Liver (tissue), 9 donors: ENCODE measurements around the gene LCA5. TPM values are rescaled to one million over a fixed set of nuclear protein-coding genes. Genes with fewer than 3 reads are reported as not detected.
"Not testable (repeated sequence)": the region's sequence is repeated elsewhere in the genome, so short reads cannot be mapped to it uniquely, and the experiment has no call there.

Experiments used
- DNase-seq: peaks from one replicate; pipeline ENCODE4 v3.0.0-alpha.2; 2017; ENCODE audit warnings: low spot score
- H3K27ac ChIP-seq, 2 donors: one replicate each; pipeline ENCODE4 v1.7.0; 2013; ENCODE audit warnings: inconsistent platforms in 2 of 2, low read length in 2 of 2, control low read depth in 1 of 2, low read depth in 1 of 2, mild to moderate bottlenecking in 1 of 2
- H3K27me3 ChIP-seq, 4 donors: one replicate each; pipeline versions ENCODE4 v1.6.1 to v1.7.0; 2013; ENCODE audit warnings: low read length in 3 of 4, inconsistent platforms in 1 of 4, mild to moderate bottlenecking in 1 of 4, moderate library complexity in 1 of 4; ENCODE audit not compliant: control insufficient read depth in 4 of 4, insufficient read depth in 4 of 4
- H3K36me3 ChIP-seq, 4 donors: one replicate each; pipeline versions ENCODE4 v1.6.1 to v1.7.0; 2013; ENCODE audit warnings: low read length in 3 of 4, mild to moderate bottlenecking in 3 of 4, low read depth in 1 of 4, moderate library complexity in 1 of 4; ENCODE audit not compliant: control insufficient read depth in 4 of 4, insufficient read depth in 3 of 4
- H3K4me1 ChIP-seq, 4 donors: one replicate each; pipeline versions ENCODE4 v1.6.1 to v1.7.0; 2013; ENCODE audit warnings: low read length in 3 of 4, mild to moderate bottlenecking in 3 of 4, moderate library complexity in 1 of 4; ENCODE audit not compliant: control insufficient read depth in 4 of 4, insufficient read depth in 4 of 4
- H3K4me3 ChIP-seq, 3 donors: one replicate each; pipeline versions ENCODE4 v1.6.1 to v1.7.0; 2013; ENCODE audit warnings: low read length in 3 of 3, control low read depth in 1 of 3, low read depth in 1 of 3, mild to moderate bottlenecking in 1 of 3
- H3K9ac ChIP-seq, 2 donors: one replicate each; pipeline ENCODE4 v1.7.0; 2013; ENCODE audit warnings: low read length in 2 of 2, mild to moderate bottlenecking in 2 of 2, moderate library complexity in 2 of 2, control low read depth in 1 of 2, low read depth in 1 of 2
- H3K9me3 ChIP-seq, 4 donors: one replicate each; pipeline versions ENCODE4 v1.6.1 to v1.7.0; 2013; ENCODE audit warnings: low read length in 3 of 4; ENCODE audit not compliant: control insufficient read depth in 4 of 4
- FOXA1 ChIP-seq: IDR thresholded peaks from 2 replicates; pipeline ENCODE4 v1.6.1; 2016; ENCODE audit warnings: antibody characterized with exemption
- FOXA2 ChIP-seq: IDR thresholded peaks from 2 replicates; pipeline ENCODE4 v1.6.1; 2016; ENCODE audit warnings: antibody characterized with exemption
- HNF4A ChIP-seq, 2 donors: conservative IDR thresholded peaks; 2 replicates each; pipeline ENCODE4 v1.6.1; 2016; ENCODE audit warnings: antibody characterized with exemption in 2 of 2, mild to moderate bottlenecking in 2 of 2
- HNF4G ChIP-seq: IDR thresholded peaks from 2 replicates; pipeline ENCODE4 v1.6.1; 2016; ENCODE audit warnings: antibody characterized with exemption
- NR2F2 ChIP-seq: IDR thresholded peaks from 2 replicates; pipeline ENCODE4 v1.6.1; 2016; ENCODE audit warnings: antibody characterized with exemption
- RAD21 ChIP-seq, 2 donors: IDR thresholded peaks; 2 replicates each; pipeline ENCODE4 v1.6.1; 2016; ENCODE audit warnings: antibody characterized with exemption in 2 of 2, mild to moderate bottlenecking in 2 of 2
- RXRA ChIP-seq, 2 donors: IDR thresholded peaks; 2 replicates each; pipeline ENCODE4 v1.6.1; 2017 to 2018; ENCODE audit warnings: antibody characterized with exemption in 2 of 2, mild to moderate bottlenecking in 1 of 2
- SP1 ChIP-seq: IDR thresholded peaks from 2 replicates; pipeline ENCODE4 v1.6.1; 2018; ENCODE audit warnings: antibody characterized with exemption, mild to moderate bottlenecking
- TAF1 ChIP-seq: conservative IDR thresholded peaks from 2 replicates; pipeline ENCODE4 v1.6.1; 2016; ENCODE audit warnings: antibody characterized with exemption, mild to moderate bottlenecking
- YY1 ChIP-seq: IDR thresholded peaks from 2 replicates; pipeline ENCODE4 v1.6.1; 2016; ENCODE audit warnings: antibody characterized with exemption, mild to moderate bottlenecking
- WGBS: extraction: QIAGEN DNeasy Blood & Tissue Kit; methylation state at CpG from one replicate; pipeline ENCODE4 v1.1.7; 2013; 5-methylcytosine and 5-hydroxymethylcytosine counted together
- polyA plus RNA-seq, 2 donors: library from polyadenylated mRNA; stranded (reverse) in 1 of 2; unstranded in 1 of 2; fragments of 200-250 nt in 1 of 2; fragments of >200 nt in 1 of 2; fragmentation: Nextera tagmentation in 1 of 2; extraction: Ambion mirVana in 1 of 2; gene quantifications; one replicate each; pipeline versions ENCODE4 v1.2.1 to v1.2.3, GENCODE V29; 2013 to 2015
- total RNA-seq, 2 donors: library from RNA; depleted of rRNA; stranded (reverse); fragments of >200 nt; gene quantifications; one replicate each; pipeline ENCODE4 v1.2.3, GENCODE V29; 2014
- TF ChIP-seq, protein P1 (sequence below): fragments of 150-350 bp; IDR thresholded peaks from 2 replicates; pipeline ENCODE4 v1.5.1; 2017; ENCODE audit warnings: improper control_type of control experiment, low read depth, low read length; ENCODE audit not compliant: missing input control
- TF ChIP-seq, protein P2 (sequence below): IDR thresholded peaks from 2 replicates; pipeline ENCODE4 v1.6.1; 2016; ENCODE audit warnings: antibody characterized with exemption
- TF ChIP-seq, protein P3 (sequence below): IDR thresholded peaks from 2 replicates; pipeline ENCODE4 v1.6.1; 2016; ENCODE audit warnings: antibody characterized with exemption, mild to moderate bottlenecking
- TF ChIP-seq, protein P4 (sequence below): IDR thresholded peaks from 2 replicates; pipeline ENCODE4 v1.6.1; 2016; ENCODE audit warnings: antibody characterized with exemption
- donor health status: healthy.
- donor health status: healthy.
- donor health status: healthy.
- donor health status: healthy.
- donor health status: healthy.

Gene LCA5
- total and polyA plus RNA-seq, 4 donors: 0.39 to 1.8 (median 0.65) TPM

DNA sequence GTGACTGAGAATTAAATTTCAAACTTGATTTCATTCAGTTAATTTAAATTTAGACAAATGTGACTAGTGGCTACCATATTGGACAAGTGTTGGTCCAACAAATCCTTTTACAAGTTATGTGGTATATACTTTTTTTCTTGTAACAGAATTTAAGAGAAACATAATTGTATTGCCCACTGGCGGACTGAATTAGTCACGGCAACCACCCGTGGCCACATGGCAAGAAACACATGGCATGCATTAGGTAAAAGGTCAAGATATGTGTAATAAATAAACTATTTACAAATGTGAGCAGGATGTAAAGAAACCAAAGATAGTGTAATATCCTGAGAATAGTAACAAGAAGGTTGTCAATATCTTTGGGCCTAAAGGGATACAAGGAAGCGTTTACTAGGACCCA, 91.2 kb downstream of the LCA5 start:
- Histone ChIP-seq H3K9ac (no peak overlapping the region), H3K36me3 (no peaks in the 10 kb centered on the region), H3K27ac (no peak overlapping the region), H3K9me3 (no peaks in the 10 kb centered on the region), H3K4me1 (no peaks in the 10 kb centered on the region), H3K4me3 (no peak overlapping the region), H3K27me3 (no peaks in the 10 kb centered on the region)
- DNase-seq: no peak
- TF ChIP-seq, protein P1, sequence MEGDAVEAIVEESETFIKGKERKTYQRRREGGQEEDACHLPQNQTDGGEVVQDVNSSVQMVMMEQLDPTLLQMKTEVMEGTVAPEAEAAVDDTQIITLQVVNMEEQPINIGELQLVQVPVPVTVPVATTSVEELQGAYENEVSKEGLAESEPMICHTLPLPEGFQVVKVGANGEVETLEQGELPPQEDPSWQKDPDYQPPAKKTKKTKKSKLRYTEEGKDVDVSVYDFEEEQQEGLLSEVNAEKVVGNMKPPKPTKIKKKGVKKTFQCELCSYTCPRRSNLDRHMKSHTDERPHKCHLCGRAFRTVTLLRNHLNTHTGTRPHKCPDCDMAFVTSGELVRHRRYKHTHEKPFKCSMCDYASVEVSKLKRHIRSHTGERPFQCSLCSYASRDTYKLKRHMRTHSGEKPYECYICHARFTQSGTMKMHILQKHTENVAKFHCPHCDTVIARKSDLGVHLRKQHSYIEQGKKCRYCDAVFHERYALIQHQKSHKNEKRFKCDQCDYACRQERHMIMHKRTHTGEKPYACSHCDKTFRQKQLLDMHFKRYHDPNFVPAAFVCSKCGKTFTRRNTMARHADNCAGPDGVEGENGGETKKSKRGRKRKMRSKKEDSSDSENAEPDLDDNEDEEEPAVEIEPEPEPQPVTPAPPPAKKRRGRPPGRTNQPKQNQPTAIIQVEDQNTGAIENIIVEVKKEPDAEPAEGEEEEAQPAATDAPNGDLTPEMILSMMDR: no peak
- TF ChIP-seq YY1 (no peak), HNF4G (no peak), SP1 (no peak), FOXA1 (no peak), NR2F2 (no peak), TAF1 (no peak), HNF4A (conservative IDR thresholded peaks at IDR 0.05) (no peak), RXRA (IDR thresholded peaks at IDR 0.05) (no peak), RAD21 (IDR thresholded peaks at IDR 0.05) (no peak), FOXA2 (no peak)
- TF ChIP-seq, protein P2, sequence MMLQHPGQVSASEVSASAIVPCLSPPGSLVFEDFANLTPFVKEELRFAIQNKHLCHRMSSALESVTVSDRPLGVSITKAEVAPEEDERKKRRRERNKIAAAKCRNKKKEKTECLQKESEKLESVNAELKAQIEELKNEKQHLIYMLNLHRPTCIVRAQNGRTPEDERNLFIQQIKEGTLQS: no peak
- TF ChIP-seq, protein P3, sequence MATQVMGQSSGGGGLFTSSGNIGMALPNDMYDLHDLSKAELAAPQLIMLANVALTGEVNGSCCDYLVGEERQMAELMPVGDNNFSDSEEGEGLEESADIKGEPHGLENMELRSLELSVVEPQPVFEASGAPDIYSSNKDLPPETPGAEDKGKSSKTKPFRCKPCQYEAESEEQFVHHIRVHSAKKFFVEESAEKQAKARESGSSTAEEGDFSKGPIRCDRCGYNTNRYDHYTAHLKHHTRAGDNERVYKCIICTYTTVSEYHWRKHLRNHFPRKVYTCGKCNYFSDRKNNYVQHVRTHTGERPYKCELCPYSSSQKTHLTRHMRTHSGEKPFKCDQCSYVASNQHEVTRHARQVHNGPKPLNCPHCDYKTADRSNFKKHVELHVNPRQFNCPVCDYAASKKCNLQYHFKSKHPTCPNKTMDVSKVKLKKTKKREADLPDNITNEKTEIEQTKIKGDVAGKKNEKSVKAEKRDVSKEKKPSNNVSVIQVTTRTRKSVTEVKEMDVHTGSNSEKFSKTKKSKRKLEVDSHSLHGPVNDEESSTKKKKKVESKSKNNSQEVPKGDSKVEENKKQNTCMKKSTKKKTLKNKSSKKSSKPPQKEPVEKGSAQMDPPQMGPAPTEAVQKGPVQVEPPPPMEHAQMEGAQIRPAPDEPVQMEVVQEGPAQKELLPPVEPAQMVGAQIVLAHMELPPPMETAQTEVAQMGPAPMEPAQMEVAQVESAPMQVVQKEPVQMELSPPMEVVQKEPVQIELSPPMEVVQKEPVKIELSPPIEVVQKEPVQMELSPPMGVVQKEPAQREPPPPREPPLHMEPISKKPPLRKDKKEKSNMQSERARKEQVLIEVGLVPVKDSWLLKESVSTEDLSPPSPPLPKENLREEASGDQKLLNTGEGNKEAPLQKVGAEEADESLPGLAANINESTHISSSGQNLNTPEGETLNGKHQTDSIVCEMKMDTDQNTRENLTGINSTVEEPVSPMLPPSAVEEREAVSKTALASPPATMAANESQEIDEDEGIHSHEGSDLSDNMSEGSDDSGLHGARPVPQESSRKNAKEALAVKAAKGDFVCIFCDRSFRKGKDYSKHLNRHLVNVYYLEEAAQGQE: no peak
- TF ChIP-seq, protein P4, sequence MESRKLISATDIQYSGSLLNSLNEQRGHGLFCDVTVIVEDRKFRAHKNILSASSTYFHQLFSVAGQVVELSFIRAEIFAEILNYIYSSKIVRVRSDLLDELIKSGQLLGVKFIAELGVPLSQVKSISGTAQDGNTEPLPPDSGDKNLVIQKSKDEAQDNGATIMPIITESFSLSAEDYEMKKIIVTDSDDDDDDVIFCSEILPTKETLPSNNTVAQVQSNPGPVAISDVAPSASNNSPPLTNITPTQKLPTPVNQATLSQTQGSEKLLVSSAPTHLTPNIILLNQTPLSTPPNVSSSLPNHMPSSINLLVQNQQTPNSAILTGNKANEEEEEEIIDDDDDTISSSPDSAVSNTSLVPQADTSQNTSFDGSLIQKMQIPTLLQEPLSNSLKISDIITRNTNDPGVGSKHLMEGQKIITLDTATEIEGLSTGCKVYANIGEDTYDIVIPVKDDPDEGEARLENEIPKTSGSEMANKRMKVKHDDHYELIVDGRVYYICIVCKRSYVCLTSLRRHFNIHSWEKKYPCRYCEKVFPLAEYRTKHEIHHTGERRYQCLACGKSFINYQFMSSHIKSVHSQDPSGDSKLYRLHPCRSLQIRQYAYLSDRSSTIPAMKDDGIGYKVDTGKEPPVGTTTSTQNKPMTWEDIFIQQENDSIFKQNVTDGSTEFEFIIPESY: no peak
- WGBS: 91% methylated on average over 4 of the region's 4 CpGs

DNA sequence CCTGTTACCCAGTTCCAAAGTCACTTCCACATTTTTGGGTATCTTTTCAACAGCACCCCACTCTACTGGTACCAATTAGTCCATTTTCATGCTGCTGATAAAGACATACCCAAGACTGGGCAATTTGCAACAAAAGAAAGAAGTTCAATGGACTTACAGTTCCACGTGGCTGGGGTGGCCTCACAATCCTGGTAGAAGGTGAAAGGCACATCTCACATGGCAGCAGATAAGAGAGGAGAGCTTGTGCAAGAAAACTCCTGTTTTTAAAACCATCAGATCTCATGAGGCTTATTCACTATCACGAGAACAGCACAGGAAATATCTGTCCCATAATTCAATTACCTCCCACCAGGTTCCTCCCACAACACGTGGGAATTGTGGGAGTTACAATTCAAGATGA, 93.4 kb downstream of the LCA5 start:
- not testable (repeated sequence) for H3K9me3 ChIP-seq, H3K4me3 ChIP-seq, H3K9ac ChIP-seq, H3K27me3 ChIP-seq, H3K4me1 ChIP-seq, H3K27ac ChIP-seq, H3K36me3 ChIP-seq, DNase-seq
- 80% methylated on average over 3 of the region's 3 CpGs for WGBS
